ENCODE data around the gene RBMS2. TPM values are rescaled to one million over a fixed set of nuclear protein-coding genes. Genes with fewer than 3 reads are reported as not detected.
A peak's percentile ranks its signal among the peaks of the same experiment; 100 is the strongest.

RBMS2 gene
- total RNA-seq, 4 donors from 2014 or later, result 31.6 to 49.4 (median 40.4) TPM

DNA sequence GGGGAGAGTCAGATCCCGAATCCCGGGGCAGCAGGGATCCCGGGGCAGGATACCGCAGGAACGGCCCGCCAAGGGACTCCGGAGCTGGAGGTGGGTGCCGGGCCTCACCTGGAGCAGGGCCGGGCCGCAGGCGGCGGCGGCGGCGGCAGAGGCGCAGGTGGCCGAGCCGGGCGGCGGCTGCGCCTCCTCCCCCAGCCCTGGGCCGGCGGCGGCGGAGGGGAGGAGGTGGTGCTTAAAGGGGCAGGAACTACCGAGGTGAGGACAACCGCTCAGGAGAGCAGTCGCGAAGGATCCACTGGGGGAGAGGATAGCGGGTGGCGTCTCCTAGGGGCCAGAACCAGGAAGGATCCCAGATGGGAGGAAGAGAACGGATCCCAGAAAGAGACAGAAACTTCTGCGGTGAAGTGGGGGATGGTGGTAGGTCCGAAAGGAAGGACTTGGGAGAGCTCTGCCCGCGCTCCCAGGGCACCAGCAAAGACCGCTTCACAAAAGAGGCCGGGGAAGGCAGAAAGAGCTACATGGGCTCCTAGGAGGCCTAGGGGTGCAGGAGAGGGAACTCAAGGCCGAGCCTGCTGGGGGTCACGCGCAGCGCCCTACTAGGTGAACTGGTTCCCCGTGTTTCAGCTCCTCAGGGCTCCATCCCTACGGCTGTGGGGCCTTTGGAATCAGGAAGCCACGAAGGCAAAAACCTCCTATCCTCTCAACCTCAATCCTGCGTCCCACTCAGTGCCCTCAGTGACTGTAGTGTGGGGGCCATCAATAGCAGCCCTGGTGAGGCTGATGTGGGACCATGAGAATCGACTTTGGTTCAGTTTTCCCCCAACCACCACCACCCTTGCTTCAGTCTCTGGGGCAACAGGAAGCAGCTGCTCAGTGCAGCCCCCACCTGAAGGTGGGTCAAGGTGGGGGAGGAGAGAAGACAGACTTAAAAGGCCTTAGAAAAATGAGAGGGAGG, 113.5 kb downstream of the RBMS2 start:
- peak; percentile 93 for DNase-seq (ENCODE audit: extremely low spot score)
- Histone ChIP-seq H3K9me3 (no peaks in the 10 kb centered on the region), H3K27me3 (no peaks in the 10 kb centered on the region), H3K4me1 (peaks cover 51 to 81% (median 71%) of the 10 kb centered on the region in 4 donors), H3K4me3 (peak overlapping the region; percentile 78 to 89 (median 83)), H3K27ac (replicated peaks in 1 of 4) (peak overlapping the region; percentile 88 to 95 (median 94)), H3K36me3 (peaks cover 24 to 29% (median 27%) of the 10 kb centered on the region in 4 donors)
- TF ChIP-seq EP300 (IDR thresholded peaks at IDR 0.05) (no peak), POLR2AphosphoS5 (IDR thresholded peaks at IDR 0.05) (peak; percentile 81 to 85), POLR2A (IDR thresholded peaks at IDR 0.05; ENCODE audit: low read depth) (no peak)
- TF ChIP-seq, protein P1, sequence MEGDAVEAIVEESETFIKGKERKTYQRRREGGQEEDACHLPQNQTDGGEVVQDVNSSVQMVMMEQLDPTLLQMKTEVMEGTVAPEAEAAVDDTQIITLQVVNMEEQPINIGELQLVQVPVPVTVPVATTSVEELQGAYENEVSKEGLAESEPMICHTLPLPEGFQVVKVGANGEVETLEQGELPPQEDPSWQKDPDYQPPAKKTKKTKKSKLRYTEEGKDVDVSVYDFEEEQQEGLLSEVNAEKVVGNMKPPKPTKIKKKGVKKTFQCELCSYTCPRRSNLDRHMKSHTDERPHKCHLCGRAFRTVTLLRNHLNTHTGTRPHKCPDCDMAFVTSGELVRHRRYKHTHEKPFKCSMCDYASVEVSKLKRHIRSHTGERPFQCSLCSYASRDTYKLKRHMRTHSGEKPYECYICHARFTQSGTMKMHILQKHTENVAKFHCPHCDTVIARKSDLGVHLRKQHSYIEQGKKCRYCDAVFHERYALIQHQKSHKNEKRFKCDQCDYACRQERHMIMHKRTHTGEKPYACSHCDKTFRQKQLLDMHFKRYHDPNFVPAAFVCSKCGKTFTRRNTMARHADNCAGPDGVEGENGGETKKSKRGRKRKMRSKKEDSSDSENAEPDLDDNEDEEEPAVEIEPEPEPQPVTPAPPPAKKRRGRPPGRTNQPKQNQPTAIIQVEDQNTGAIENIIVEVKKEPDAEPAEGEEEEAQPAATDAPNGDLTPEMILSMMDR (IDR thresholded peaks at IDR 0.05), result peak; percentile 42 to 52 (median 51)
- WGBS, result under 1% methylated on average over 18 of the region's 47 CpGs
- intact Hi-C loops (cut with DNase I), result loop anchor here (10.0 kb wide), 2 partner anchors 460 to 510 kb away; partner anchors contain the start of gene ESYT1

- under 1% methylated on average over 18 of the region's 20 CpGs for WGBS
- H3K9me3 ChIP-seq, result no peaks in the 10 kb centered on the region
- H3K4me3 ChIP-seq, result peak overlapping the region; percentile 78 to 89 (median 83)
- intact Hi-C loops (cut with DNase I), result loop anchor here (2.0 to 10.0 kb wide), 3 partner anchors 115 to 511 kb away; partner anchors contain the start of genes ESYT1 and RBMS2
- TF ChIP-seq EP300 (IDR thresholded peaks at IDR 0.05) (no peak), POLR2A (IDR thresholded peaks at IDR 0.05; ENCODE audit: low read depth) (peak; percentile 22), POLR2AphosphoS5 (IDR thresholded peaks at IDR 0.05) (peak; percentile 87 to 92)
- TF ChIP-seq, protein P1 (IDR thresholded peaks at IDR 0.05), result no peak
- H3K27me3 ChIP-seq, result no peaks in the 10 kb centered on the region
- H3K4me1 ChIP-seq, result peaks cover 45 to 82% (median 70%) of the 10 kb centered on the region in 4 donors
- peak overlapping the region; percentile 88 to 95 (median 94) for H3K27ac ChIP-seq (replicated peaks in 1 of 4)
- DNase-seq (ENCODE audit: extremely low spot score), result peak; percentile 99
- H3K36me3 ChIP-seq, result peaks cover 29 to 39% (median 35%) of the 10 kb centered on the region in 4 donors
Measured at GRCh38 chr12:56635806-56636674, 114.4 kb downstream of the RBMS2 start.

- H3K4me1 ChIP-seq, result peaks cover 40 to 82% (median 70%) of the 10 kb centered on the region in 4 donors
- no peaks in the 10 kb centered on the region for H3K9me3 ChIP-seq
- H3K36me3 ChIP-seq, result peaks cover 35 to 47% (median 43%) of the 10 kb centered on the region in 4 donors
- H3K27ac ChIP-seq (replicated peaks in 1 of 4), result peak overlapping the region; percentile 88 to 95 (median 94)
- peak; percentile 100 for DNase-seq (ENCODE audit: extremely low spot score)
- WGBS, result 3% methylated on average over 7 of the region's 12 CpGs
- intact Hi-C loops (cut with DNase I), result loop anchor here (2.0 to 10.0 kb wide), 3 partner anchors 116 to 512 kb away; partner anchors contain the start of genes ESYT1 and RBMS2
- no peaks in the 10 kb centered on the region for H3K27me3 ChIP-seq
- H3K4me3 ChIP-seq, result peak overlapping the region; percentile 78 to 89 (median 83)
- TF ChIP-seq, protein P1 (IDR thresholded peaks at IDR 0.05), result peak; percentile 56 to 64 (median 63)
- TF ChIP-seq POLR2AphosphoS5 (IDR thresholded peaks at IDR 0.05) (peak; percentile 74 to 86), EP300 (IDR thresholded peaks at IDR 0.05) (no peak), POLR2A (IDR thresholded peaks at IDR 0.05; ENCODE audit: low read depth) (no peak)
Measured at GRCh38 chr12:56636675-56637540, 115.3 kb downstream of the RBMS2 start.
